Hepatocyte (in vitro differentiated cells): ENCODE results near the gene EDEM1. TPM values are rescaled to one million over a fixed set of nuclear protein-coding genes. Genes with fewer than 3 reads are reported as not detected.

Experiments
- DNase-seq: peaks from one replicate; pipeline ENCODE4 v3.0.0-alpha.2; 2016; ENCODE audit warnings: low spot score
- H2AFZ ChIP-seq: fragments of 200-600 bp; sonication (generic); 2 replicates; pipeline ENCODE4 v1.6.0; 2016; ENCODE audit warnings: antibody characterized with exemption, mild to moderate bottlenecking
- H3K27ac ChIP-seq: fragments of 200-600 bp; sonication (generic); 2 replicates; pipeline ENCODE4 v1.5.1; 2016; ENCODE audit warnings: mild to moderate bottlenecking
- H3K27me3 ChIP-seq: fragments of 200-600 bp; sonication (generic); 2 replicates; pipeline ENCODE4 v1.6.1; 2016
- H3K36me3 ChIP-seq: fragments of 200-600 bp; sonication (generic); replicated peaks from 2 replicates; pipeline ENCODE4 v1.5.1; 2016; ENCODE audit warnings: low read depth; ENCODE audit not compliant: insufficient read depth
- H3K4me1 ChIP-seq: fragments of 200-600 bp; sonication (generic); 2 replicates; pipeline ENCODE4 v1.5.1; 2016; ENCODE audit warnings: mild to moderate bottlenecking, moderate library complexity; ENCODE audit not compliant: insufficient read depth
- H3K4me2 ChIP-seq: fragments of 200-600 bp; sonication (generic); 2 replicates; pipeline ENCODE4 v1.6.0; 2016
- H3K4me3 ChIP-seq: fragments of 200-600 bp; sonication (generic); 2 replicates; pipeline ENCODE4 v1.5.1; 2016; ENCODE audit warnings: mild to moderate bottlenecking
- H3K79me2 ChIP-seq: fragments of 200-600 bp; sonication (generic); 2 replicates; pipeline ENCODE4 v1.6.0; 2017; ENCODE audit warnings: mild to moderate bottlenecking
- H3K9me2 ChIP-seq: fragments of 200-600 bp; sonication (generic); replicated peaks from 2 replicates; pipeline ENCODE4 v1.6.0; 2017; ENCODE audit warnings: mild to moderate bottlenecking; ENCODE audit not compliant: insufficient read depth
- H3K9me3 ChIP-seq: fragments of 200-600 bp; sonication (generic); 2 replicates; pipeline ENCODE4 v1.5.1; 2016; ENCODE audit warnings: low read depth, mild to moderate bottlenecking
- H4K20me1 ChIP-seq: fragments of 200-600 bp; sonication (generic); 2 replicates; pipeline ENCODE4 v1.6.0; 2016; ENCODE audit warnings: mild to moderate bottlenecking; ENCODE audit not compliant: insufficient read depth, poor library complexity, severe bottlenecking
- CTCF ChIP-seq: fragments of 200-600 bp; sonication (generic); IDR thresholded peaks from 2 replicates; pipeline ENCODE4 v1.5.1; 2016; ENCODE audit warnings: antibody characterized with exemption, mild to moderate bottlenecking; ENCODE audit not compliant: poor library complexity
- EZH2 ChIP-seq: fragments of 200-600 bp; sonication (generic); IDR thresholded peaks from 2 replicates; pipeline ENCODE4 v1.6.1; 2016; ENCODE audit warnings: antibody characterized with exemption, mild to moderate bottlenecking, borderline replicate concordance
- EZH2phosphoT487 ChIP-seq: fragments of 200-600 bp; sonication (generic); IDR thresholded peaks from one replicate; pipeline ENCODE4 v1.6.1; 2018; ENCODE audit warnings: antibody characterized with exemption, mild to moderate bottlenecking, low read depth, moderate library complexity; ENCODE audit not compliant: unreplicated experiment, severe bottlenecking
- WGBS: methylation state at CpG from one replicate; pipeline ENCODE4 v1.1.6; 2016; ENCODE audit warnings: low lambda C conversion rate; ENCODE audit errors: missing lambda C conversion rate; 5-methylcytosine and 5-hydroxymethylcytosine counted together
- polyA plus RNA-seq: library from polyadenylated mRNA; unstranded; fragments of >200 nt; fragmentation: Nextera tagmentation; extraction: Ambion mirVana; gene quantifications from 2 replicates; pipeline ENCODE4 v1.2.1, GENCODE V29; 2016
- total RNA-seq: library from RNA; depleted of rRNA; stranded (reverse); fragments of >200 nt; gene quantifications from 2 replicates; pipeline ENCODE4 v1.2.3, GENCODE V29; 2014

Gene EDEM1
- total and polyA plus RNA-seq, 2 experiments from 2014 or later: 18.5 to 58.3 TPM

- no peak for DNase-seq
- Histone ChIP-seq H3K36me3 (no peaks in the 10 kb centered on the region), H3K27me3 (no peaks in the 10 kb centered on the region), H3K27ac (peak overlapping the region; percentile 47), H3K4me1 (no peaks in the 10 kb centered on the region), H3K4me3 (no peak overlapping the region), H4K20me1 (no peaks in the 10 kb centered on the region), H3K9me2 (no peaks in the 10 kb centered on the region), H3K9me3 (no peaks in the 10 kb centered on the region), H2AFZ (no peak overlapping the region), H3K79me2 (no peaks in the 10 kb centered on the region), H3K4me2 (no peak overlapping the region)
- WGBS: 82% methylated on average over 13 of the region's 13 CpGs
- TF ChIP-seq EZH2phosphoT487 (no peak), CTCF (no peak), EZH2 (no peak)
Observed at GRCh38 chr3:5222283-5223005, 34.9 kb downstream of the EDEM1 start.

DNA sequence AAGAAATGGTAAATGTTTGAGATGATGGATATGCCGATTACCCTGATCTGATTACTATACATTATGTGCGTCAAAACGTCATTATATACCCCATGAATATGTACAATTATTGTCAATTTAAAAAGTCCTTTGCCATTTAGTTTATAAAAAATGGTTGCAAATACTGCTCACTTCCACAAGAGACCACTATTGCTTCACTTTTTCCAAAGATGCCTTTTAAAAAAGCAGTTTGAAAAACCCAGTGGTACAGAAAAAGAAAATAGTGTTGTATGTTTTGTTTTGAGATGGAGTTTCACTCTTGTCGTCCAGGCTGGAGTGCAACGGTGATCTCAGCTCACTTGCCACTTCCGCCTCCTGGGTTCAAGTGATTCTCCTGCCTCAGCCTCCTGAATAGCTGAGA is 39.3 kb downstream of the EDEM1 start:
- WGBS: 59% methylated on average over 6 of the region's 6 CpGs
- Histone ChIP-seq H3K4me2 (no peak overlapping the region), H3K27me3 (no peaks in the 10 kb centered on the region), H3K4me3 (no peak overlapping the region), H3K36me3 (no peaks in the 10 kb centered on the region), H4K20me1 (no peaks in the 10 kb centered on the region), H3K9me3 (no peaks in the 10 kb centered on the region), H3K4me1 (no peaks in the 10 kb centered on the region), H3K79me2 (no peaks in the 10 kb centered on the region), H3K27ac (no peak overlapping the region), H3K9me2 (no peaks in the 10 kb centered on the region), H2AFZ (no peak overlapping the region)
- peak; percentile 28 for DNase-seq
- TF ChIP-seq EZH2: no peak
- peak; percentile 61 for TF ChIP-seq CTCF

GRCh38 chr3:5227812-5228211 is 40.3 kb downstream of the EDEM1 start:
- H3K4me2 ChIP-seq: no peak overlapping the region
- 70% methylated on average over 6 of the region's 6 CpGs for WGBS
- no peak overlapping the region for H2AFZ ChIP-seq

More at GRCh38 chr3:5227812-5228211, 40.3 kb downstream of the EDEM1 start:
- Histone ChIP-seq H4K20me1 (no peaks in the 10 kb centered on the region), H3K27ac (no peak overlapping the region), H3K4me3 (no peak overlapping the region), H3K27me3 (no peaks in the 10 kb centered on the region), H3K79me2 (no peaks in the 10 kb centered on the region), H3K4me1 (no peaks in the 10 kb centered on the region), H3K36me3 (no peaks in the 10 kb centered on the region), H3K9me3 (no peaks in the 10 kb centered on the region), H3K9me2 (no peaks in the 10 kb centered on the region)
- DNase-seq: no peak
- no peak for TF ChIP-seq EZH2
- TF ChIP-seq EZH2phosphoT487: no peak
- TF ChIP-seq CTCF: no peak
